ENCODE results near the gene HECW1.
"Not testable (repeated sequence)": the region's sequence is repeated elsewhere in the genome, so short reads cannot be mapped to it uniquely, and the experiment has no call there.

DNA sequence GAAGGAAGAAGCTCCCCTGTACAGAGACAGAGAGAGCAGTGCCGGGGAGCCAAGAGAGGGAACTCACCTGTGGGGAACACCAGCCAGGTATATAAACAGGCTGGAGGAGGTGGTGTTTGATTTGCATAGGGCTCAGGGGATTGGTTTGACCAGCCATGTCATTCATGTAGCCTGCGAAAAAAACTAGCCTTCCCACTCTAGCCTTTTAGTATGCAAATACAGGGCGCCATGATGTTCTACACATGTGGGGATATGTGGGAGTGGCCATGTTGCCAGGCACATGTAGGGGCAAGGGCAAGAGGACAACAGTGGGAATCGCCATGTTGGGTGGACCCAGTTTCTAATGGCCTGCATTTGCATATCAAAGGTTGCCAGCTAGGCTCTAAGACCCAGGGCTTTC, 106.5 kb downstream of the HECW1 start:
- TF ChIP-seq, protein P1, sequence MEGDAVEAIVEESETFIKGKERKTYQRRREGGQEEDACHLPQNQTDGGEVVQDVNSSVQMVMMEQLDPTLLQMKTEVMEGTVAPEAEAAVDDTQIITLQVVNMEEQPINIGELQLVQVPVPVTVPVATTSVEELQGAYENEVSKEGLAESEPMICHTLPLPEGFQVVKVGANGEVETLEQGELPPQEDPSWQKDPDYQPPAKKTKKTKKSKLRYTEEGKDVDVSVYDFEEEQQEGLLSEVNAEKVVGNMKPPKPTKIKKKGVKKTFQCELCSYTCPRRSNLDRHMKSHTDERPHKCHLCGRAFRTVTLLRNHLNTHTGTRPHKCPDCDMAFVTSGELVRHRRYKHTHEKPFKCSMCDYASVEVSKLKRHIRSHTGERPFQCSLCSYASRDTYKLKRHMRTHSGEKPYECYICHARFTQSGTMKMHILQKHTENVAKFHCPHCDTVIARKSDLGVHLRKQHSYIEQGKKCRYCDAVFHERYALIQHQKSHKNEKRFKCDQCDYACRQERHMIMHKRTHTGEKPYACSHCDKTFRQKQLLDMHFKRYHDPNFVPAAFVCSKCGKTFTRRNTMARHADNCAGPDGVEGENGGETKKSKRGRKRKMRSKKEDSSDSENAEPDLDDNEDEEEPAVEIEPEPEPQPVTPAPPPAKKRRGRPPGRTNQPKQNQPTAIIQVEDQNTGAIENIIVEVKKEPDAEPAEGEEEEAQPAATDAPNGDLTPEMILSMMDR (conservative IDR thresholded peaks at IDR 0.05 in 1 of 2, IDR thresholded peaks at IDR 0.05 in 1 of 2; ENCODE audit: extremely low read depth in 1 of 2, insufficient read depth in 1 of 2, low read depth in 1 of 2, low read length in 2 of 2), result not testable (repeated sequence)
- TF ChIP-seq EZH2 (IDR thresholded peaks at IDR 0.05; ENCODE audit: borderline replicate concordance, low read length), result not testable (repeated sequence)

Measured in mammary epithelial cell (primary cell).